Activated CD8-positive, alpha-beta memory T cell treated with anti-CD3 and anti-CD28 coated beads, Interleukin-2, amount 50 U/mL, for 24 hours (primary cell): ENCODE data around the gene HNRNPA1.
"Not testable (repeated sequence)": the region's sequence is repeated elsewhere in the genome, so short reads cannot be mapped to it uniquely, and the experiment has no call there.

Experiments
- DNase-seq: peaks from one replicate; pipeline ENCODE4 v3.0.0-alpha.2; 2020; ENCODE audit errors: extremely low read depth

HNRNPA1 gene

GRCh38 chr12:54298904-54299303, 18.4 kb downstream of the HNRNPA1 start:
- DNase-seq: no peak

- DNase-seq: no peak
Observed at GRCh38 chr12:54299515-54300224, 19.1 kb downstream of the HNRNPA1 start.

GRCh38 chr12:54300225-54300731, 19.8 kb downstream of the HNRNPA1 start:
- DNase-seq: no peak

- no peak for DNase-seq
Observed at GRCh38 chr12:54300732-54301427, 20.4 kb downstream of the HNRNPA1 start, which contains the start of gene NFE2. TSS of gene NFE2 (minus strand) at chr12:54301015. CDS start at chr12:54295248, 5,767 bp downstream.

GRCh38 chr12:54301428-54302048, 21.0 kb downstream of the HNRNPA1 start:
- DNase-seq: no peak

GRCh38 chr12:54303640-54304039, 23.1 kb downstream of the HNRNPA1 start:
- DNase-seq: no peak

- no peak for DNase-seq
Observed at GRCh38 chr12:54304187-54304810, 23.8 kb downstream of the HNRNPA1 start.

- no peak for DNase-seq
Observed at GRCh38 chr12:54306925-54307741, 26.6 kb downstream of the HNRNPA1 start.

- no peak for DNase-seq
Observed at GRCh38 chr12:54311051-54311450, 30.5 kb downstream of the HNRNPA1 start.

- DNase-seq: not testable (repeated sequence)
Observed at GRCh38 chr12:54312309-54312708, 31.8 kb downstream of the HNRNPA1 start.

- no peak for DNase-seq
Observed at GRCh38 chr12:54321363-54321762, 40.8 kb downstream of the HNRNPA1 start.

- peak; percentile 92 for DNase-seq
Observed at GRCh38 chr12:54324617-54325441, 44.3 kb downstream of the HNRNPA1 start, which contains the start of gene COPZ1. TSS of gene COPZ1 (plus strand) at chr12:54325131. CDS start at chr12:54325164, 33 bp downstream.

GRCh38 chr12:54325442-54326109, 45.0 kb downstream of the HNRNPA1 start:
- DNase-seq: not testable (repeated sequence)

GRCh38 chr12:54328595-54329337, 48.2 kb downstream of the HNRNPA1 start:
- DNase-seq: no peak

- DNase-seq: no peak
Observed at GRCh38 chr12:54329759-54330158, 49.2 kb downstream of the HNRNPA1 start.

GRCh38 chr12:54330442-54330841, 49.9 kb downstream of the HNRNPA1 start:
- DNase-seq: no peak

GRCh38 chr12:54331461-54331860, 50.9 kb downstream of the HNRNPA1 start:
- DNase-seq: no peak

GRCh38 chr12:54333420-54334034, 53.0 kb downstream of the HNRNPA1 start:
- DNase-seq: no peak
